Coronary artery (tissue), 2 donors: ENCODE results near the gene SDCCAG8.

Experiments used
- DNase-seq: peaks from one replicate; pipeline ENCODE4 v3.0.0-alpha.2; 2017; ENCODE audit warnings: low spot score
- H3K27ac ChIP-seq, 2 donors: fragments of 200-600 bp; sonication (generic); one replicate each; pipeline ENCODE4 v1.5.1; 2016 to 2019
- H3K4me3 ChIP-seq: fragments of 200-600 bp; sonication (generic); 2 replicates; pipeline ENCODE4 v1.5.1; 2016; ENCODE audit warnings: mild to moderate bottlenecking, moderate library complexity
- CTCF ChIP-seq: fragments of 200-600 bp; sonication (generic); IDR thresholded peaks from one replicate; pipeline ENCODE4 v1.5.1; 2019; ENCODE audit warnings: antibody characterized with exemption

Gene SDCCAG8

GRCh38 chr1:243523766-243524165 lies 267.9 kb downstream of the SDCCAG8 start:
- no peak for DNase-seq
- Histone ChIP-seq H3K27ac (no peak overlapping the region), H3K4me3 (no peak overlapping the region)
- no peak for TF ChIP-seq CTCF

GRCh38 chr1:243525085-243525487 lies 269.2 kb downstream of the SDCCAG8 start:
- Histone ChIP-seq H3K4me3 (no peak overlapping the region), H3K27ac (no peak overlapping the region)
- TF ChIP-seq CTCF, result no peak
- DNase-seq, result no peak

- no peak for TF ChIP-seq CTCF
- no peak overlapping the region for H3K4me3 ChIP-seq
- DNase-seq, result no peak
- H3K27ac ChIP-seq, result no peak overlapping the region
These were observed 270.3 kb downstream of the SDCCAG8 start for GRCh38 chr1:243526180-243526579.

GRCh38 chr1:243528459-243529121 lies 272.7 kb downstream of the SDCCAG8 start:
- no peak for DNase-seq
- TF ChIP-seq CTCF, result no peak
- no peak overlapping the region for H3K27ac ChIP-seq

GRCh38 chr1:243529512-243529911 lies 273.7 kb downstream of the SDCCAG8 start:
- DNase-seq, result no peak
- H3K4me3 ChIP-seq, result no peak overlapping the region
- no peak overlapping the region for H3K27ac ChIP-seq
- TF ChIP-seq CTCF, result no peak

More at GRCh38 chr1:243528459-243529121, 272.7 kb downstream of the SDCCAG8 start:
- no peak overlapping the region for H3K4me3 ChIP-seq

GRCh38 chr1:243535014-243535413 lies 279.2 kb downstream of the SDCCAG8 start:
- DNase-seq, result no peak
- no peak for TF ChIP-seq CTCF
- Histone ChIP-seq H3K4me3 (no peak overlapping the region), H3K27ac (no peak overlapping the region)

GRCh38 chr1:243539636-243540035 lies 283.8 kb downstream of the SDCCAG8 start:
- Histone ChIP-seq H3K4me3 (no peak overlapping the region), H3K27ac (no peak overlapping the region)
- TF ChIP-seq CTCF, result no peak
- no peak for DNase-seq
